Mesendoderm (in vitro differentiated cells): ENCODE results near the gene FAM161B.

Experiments
- DNase-seq: peaks from one replicate; pipeline ENCODE4 v3.0.0; 2013
- H2AK5ac ChIP-seq: 2 replicates; pipeline ENCODE4 v1.6.1; 2013; ENCODE audit warnings: low read length, inconsistent platforms
- H2BK120ac ChIP-seq: 2 replicates; pipeline ENCODE4 v1.6.1; 2013; ENCODE audit warnings: low read depth, mild to moderate bottlenecking, low read length, moderate library complexity, mixed read lengths
- H2BK15ac ChIP-seq: replicated peaks from 2 replicates; pipeline ENCODE4 v1.6.1; 2013; ENCODE audit warnings: low read depth, mild to moderate bottlenecking, moderate library complexity
- H2BK5ac ChIP-seq: 2 replicates; pipeline ENCODE4 v1.6.1; 2013; ENCODE audit warnings: low read length, inconsistent platforms
- H3K18ac ChIP-seq: 2 replicates; pipeline ENCODE4 v1.6.1; 2013; ENCODE audit warnings: mild to moderate bottlenecking, low read length, mixed read lengths
- H3K23ac ChIP-seq: one replicate; pipeline ENCODE4 v1.6.1; 2013; ENCODE audit warnings: low read length
- H3K27ac ChIP-seq: 2 replicates; pipeline ENCODE4 v1.5.1; 2013; ENCODE audit warnings: low read depth, mild to moderate bottlenecking, inconsistent platforms, low read length, moderate library complexity
- H3K27me3 ChIP-seq: 2 replicates; pipeline ENCODE4 v1.6.1; 2013; ENCODE audit warnings: low read length, control low read depth, mild to moderate bottlenecking, inconsistent platforms; ENCODE audit not compliant: insufficient read depth, poor library complexity
- H3K36me3 ChIP-seq: 2 replicates; pipeline ENCODE4 v1.6.1; 2013; ENCODE audit warnings: low read length, inconsistent platforms; ENCODE audit not compliant: control insufficient read depth, insufficient read depth
- H3K4ac ChIP-seq: one replicate; pipeline ENCODE4 v1.6.1; 2013; ENCODE audit warnings: low read depth, mild to moderate bottlenecking, low read length, moderate library complexity
- H3K4me1 ChIP-seq: 2 replicates; pipeline ENCODE4 v1.6.1; 2013; ENCODE audit warnings: low read depth, low read length, inconsistent platforms; ENCODE audit not compliant: control insufficient read depth
- H3K4me2 ChIP-seq: 2 replicates; pipeline ENCODE4 v1.6.1; 2013; ENCODE audit warnings: low read length
- H3K4me3 ChIP-seq: 2 replicates; pipeline ENCODE4 v1.5.1; 2013; ENCODE audit warnings: mild to moderate bottlenecking, low read length
- H3K56ac ChIP-seq: one replicate; pipeline ENCODE4 v1.6.1; 2013; ENCODE audit warnings: low read length
- H3K79me1 ChIP-seq: 2 replicates; pipeline ENCODE4 v1.6.1; 2013; ENCODE audit warnings: low read length, inconsistent platforms
- H3K79me2 ChIP-seq: 2 replicates; pipeline ENCODE4 v1.6.1; 2013; ENCODE audit warnings: mild to moderate bottlenecking, low read length; ENCODE audit not compliant: control insufficient read depth, insufficient read depth
- H3K9ac ChIP-seq: 2 replicates; pipeline ENCODE4 v1.6.1; 2013; ENCODE audit warnings: low read length, inconsistent platforms
- H4K5ac ChIP-seq: one replicate; pipeline ENCODE4 v1.6.1; 2013; ENCODE audit warnings: low read length
- H4K8ac ChIP-seq: one replicate; pipeline ENCODE4 v1.6.1; 2013; ENCODE audit warnings: low read depth, mild to moderate bottlenecking, control low read depth, low read length, moderate library complexity
- WGBS: extraction: QIAGEN DNeasy Blood & Tissue Kit; methylation state at CpG from one replicate; pipeline ENCODE4 v1.1.7; 2013; ENCODE audit warnings: low lambda C conversion rate, missing lambda C conversion rate; ENCODE audit not compliant: insufficient coverage; ENCODE audit errors: extremely low coverage; 5-methylcytosine and 5-hydroxymethylcytosine counted together

Gene FAM161B

GRCh38 chr14:73889376-73889775, 60.5 kb downstream of the FAM161B start:
- no peak overlapping the region for H2AK5ac ChIP-seq
- no peak overlapping the region for H3K4me3 ChIP-seq
- no peak overlapping the region for H4K8ac ChIP-seq
- peaks cover 26% of the 10 kb centered on the region for H3K79me2 ChIP-seq
- DNase-seq = no peak
- no peak overlapping the region for H2BK15ac ChIP-seq
- no peak overlapping the region for H3K23ac ChIP-seq
- H3K27me3 ChIP-seq = no peaks in the 10 kb centered on the region
- H3K79me1 ChIP-seq = peaks cover 6% of the 10 kb centered on the region
- no peak overlapping the region for H3K4me2 ChIP-seq
- H3K56ac ChIP-seq = no peak overlapping the region
- no peak overlapping the region for H2BK5ac ChIP-seq
- no peak overlapping the region for H3K9ac ChIP-seq
- H3K4ac ChIP-seq = no peak overlapping the region
- no peak overlapping the region for H3K18ac ChIP-seq
- H2BK120ac ChIP-seq = no peak overlapping the region
- peaks cover 2% of the 10 kb centered on the region for H3K4me1 ChIP-seq
- no CpG with 5 or more reads among the region's 5 CpGs for WGBS
- no peak overlapping the region for H3K27ac ChIP-seq
- peaks cover 2% of the 10 kb centered on the region for H3K36me3 ChIP-seq
- H4K5ac ChIP-seq = no peak overlapping the region

- DNase-seq = no peak
- H3K4me3 ChIP-seq = no peak overlapping the region
- H3K4me1 ChIP-seq = peaks cover 2% of the 10 kb centered on the region
- H3K9ac ChIP-seq = no peak overlapping the region
- no peak overlapping the region for H3K4me2 ChIP-seq
- no peak overlapping the region for H4K5ac ChIP-seq
- peaks cover 6% of the 10 kb centered on the region for H3K79me1 ChIP-seq
- H4K8ac ChIP-seq = no peak overlapping the region
- no peak overlapping the region for H3K4ac ChIP-seq
- H2BK15ac ChIP-seq = no peak overlapping the region
- no peak overlapping the region for H2AK5ac ChIP-seq
- H3K79me2 ChIP-seq = peaks cover 26% of the 10 kb centered on the region
- H3K56ac ChIP-seq = no peak overlapping the region
- no CpG with 5 or more reads among the region's 2 CpGs for WGBS
- no peak overlapping the region for H2BK5ac ChIP-seq
- H3K18ac ChIP-seq = no peak overlapping the region
- H3K23ac ChIP-seq = no peak overlapping the region
- H2BK120ac ChIP-seq = no peak overlapping the region
- peaks cover under 1% of the 10 kb centered on the region for H3K36me3 ChIP-seq
- no peak overlapping the region for H3K27ac ChIP-seq
- no peaks in the 10 kb centered on the region for H3K27me3 ChIP-seq
These were observed 60.9 kb downstream of the FAM161B start for GRCh38 chr14:73888971-73889370.

- no CpG with 5 or more reads among the region's 3 CpGs for WGBS
- H3K4ac ChIP-seq = no peak overlapping the region
- no peak overlapping the region for H3K23ac ChIP-seq
- H4K5ac ChIP-seq = no peak overlapping the region
- H3K79me1 ChIP-seq = peaks cover 6% of the 10 kb centered on the region
- no peak overlapping the region for H2BK120ac ChIP-seq
- no peak overlapping the region for H2BK15ac ChIP-seq
- no peak overlapping the region for H3K56ac ChIP-seq
- H2BK5ac ChIP-seq = no peak overlapping the region
- no peak overlapping the region for H3K4me3 ChIP-seq
- no peak for DNase-seq
- H3K9ac ChIP-seq = peak overlapping the region; percentile 97
- no peak overlapping the region for H3K4me2 ChIP-seq
- H3K36me3 ChIP-seq = no peaks in the 10 kb centered on the region
- H4K8ac ChIP-seq = no peak overlapping the region
- H3K79me2 ChIP-seq = peaks cover 26% of the 10 kb centered on the region
- H3K4me1 ChIP-seq = peaks cover 2% of the 10 kb centered on the region
- no peak overlapping the region for H3K18ac ChIP-seq
- no peaks in the 10 kb centered on the region for H3K27me3 ChIP-seq
- no peak overlapping the region for H2AK5ac ChIP-seq
- H3K27ac ChIP-seq = no peak overlapping the region
These were observed 61.5 kb downstream of the FAM161B start for GRCh38 chr14:73888460-73888725.

- Histone ChIP-seq H4K5ac (no peak overlapping the region), H3K79me1 (peaks cover 4% of the 10 kb centered on the region), H3K56ac (peak overlapping the region; percentile 93), H3K23ac (no peak overlapping the region), H3K36me3 (no peaks in the 10 kb centered on the region), H3K79me2 (peaks cover 26% of the 10 kb centered on the region), H3K18ac (no peak overlapping the region), H2BK15ac (no peak overlapping the region), H3K4me3 (peak overlapping the region; percentile 96), H3K27ac (no peak overlapping the region), H3K4me1 (peaks cover 2% of the 10 kb centered on the region), H3K9ac (peak overlapping the region; percentile 97), H2BK5ac (no peak overlapping the region), H2BK120ac (no peak overlapping the region), H4K8ac (no peak overlapping the region), H3K27me3 (no peaks in the 10 kb centered on the region), H3K4ac (no peak overlapping the region), H2AK5ac (no peak overlapping the region), H3K4me2 (peak overlapping the region; percentile 61)
- DNase-seq = no peak
- WGBS = 100% methylated on average over 2 of the region's 7 CpGs
These were observed 62.0 kb downstream of the FAM161B start for GRCh38 chr14:73887694-73888459.

- Histone ChIP-seq H3K36me3 (no peaks in the 10 kb centered on the region), H4K5ac (no peak overlapping the region), H4K8ac (peak overlapping the region; percentile 28), H2BK15ac (no peak overlapping the region), H2BK120ac (no peak overlapping the region), H3K27ac (peak overlapping the region; percentile 87), H3K56ac (peak overlapping the region; percentile 93), H3K27me3 (no peaks in the 10 kb centered on the region), H3K4me3 (peak overlapping the region; percentile 96), H3K4me1 (peaks cover 2% of the 10 kb centered on the region), H3K23ac (peak overlapping the region; percentile 97), H3K79me2 (peaks cover 26% of the 10 kb centered on the region), H3K4me2 (peak overlapping the region; percentile 61), H3K79me1 (peaks cover 4% of the 10 kb centered on the region), H3K18ac (peak overlapping the region; percentile 33), H2AK5ac (no peak overlapping the region), H3K4ac (peak overlapping the region; percentile 76), H2BK5ac (no peak overlapping the region), H3K9ac (peak overlapping the region; percentile 97)
- no CpG with 5 or more reads among the region's 7 CpGs for WGBS
- no peak for DNase-seq
These were observed 62.6 kb downstream of the FAM161B start for GRCh38 chr14:73887318-73887616.
